Left ventricle myocardium inferior (tissue), 1 donor: ENCODE results near the gene FLT1. TPM values are rescaled to one million over a fixed set of nuclear protein-coding genes. Genes with fewer than 3 reads are reported as not detected.

Experiments
- DNase-seq: peaks from one replicate; pipeline ENCODE4 v3.0.0-alpha.2; 2020
- H3K27ac ChIP-seq: fragments of 200-600 bp; replicated peaks from 2 replicates; pipeline ENCODE4 v1.8.0; 2021
- H3K27me3 ChIP-seq: fragments of 200-600 bp; 2 replicates; pipeline ENCODE4 v1.8.0; 2021; ENCODE audit warnings: low read depth
- H3K36me3 ChIP-seq: fragments of 200-600 bp; 2 replicates; pipeline ENCODE4 v1.8.0; 2021
- H3K4me1 ChIP-seq: fragments of 200-600 bp; 2 replicates; pipeline ENCODE4 v1.8.0; 2021
- H3K4me3 ChIP-seq: fragments of 200-600 bp; 2 replicates; pipeline ENCODE4 v1.8.0; 2021; ENCODE audit warnings: mild to moderate bottlenecking, moderate library complexity
- H3K9me3 ChIP-seq: fragments of 200-600 bp; replicated peaks from 2 replicates; pipeline ENCODE4 v1.8.0; 2021
- intact Hi-C: fragments of 100-400 bp; cut with micrococcal nuclease; formaldehyde crosslinking; loops from one replicate; pipeline ENCODE4 v1.11.0; 2022
- total RNA-seq: library from RNA; stranded (reverse); fragmentation: NEBNext Ultra II Directional; extraction: Animal tissue kit (Norgen Biotek cat#: 25700); gene quantifications from one replicate; pipeline ENCODE4 v1.2.1, GENCODE V29; 2021
- TF ChIP-seq, protein P1 (sequence below): fragments of 200-600 bp; IDR thresholded peaks from 2 replicates; pipeline ENCODE4 v1.8.0; 2021; ENCODE audit warnings: antibody characterized with exemption, mild to moderate bottlenecking, borderline replicate concordance
- donor health status: DM: no; HTN: yes; CAD: no; lungs with severe emphysema.

FLT1 gene
- total RNA-seq, 1 donor from 2014 or later = 40.7 TPM

DNA sequence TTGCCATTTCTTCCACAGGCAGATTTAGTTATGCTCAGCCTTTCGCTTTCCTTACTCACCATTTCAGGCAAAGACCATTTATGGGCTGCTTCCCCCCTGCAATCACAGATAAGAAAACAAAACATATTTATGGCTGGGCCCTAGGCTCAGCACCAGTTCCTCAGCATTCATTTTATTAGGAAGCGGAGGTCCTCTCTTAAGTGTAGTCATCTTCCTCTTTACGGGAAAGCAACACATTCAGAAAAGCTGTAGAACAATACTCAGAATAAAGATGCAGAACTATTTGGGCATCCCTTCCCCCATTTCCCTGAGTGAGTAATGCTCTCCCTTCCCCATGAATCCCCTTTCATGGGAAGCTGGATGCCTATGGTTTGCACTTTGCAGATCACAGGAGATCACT, 27.9 kb downstream of the FLT1 start:
- H3K9me3 ChIP-seq = no peaks in the 10 kb centered on the region
- H3K27ac ChIP-seq = no peak overlapping the region
- intact Hi-C loops = no loop called here
- DNase-seq = no peak
- peaks cover 90% of the 10 kb centered on the region for H3K4me1 ChIP-seq
- no peaks in the 10 kb centered on the region for H3K27me3 ChIP-seq
- peaks cover 17% of the 10 kb centered on the region for H3K36me3 ChIP-seq
- TF ChIP-seq, protein P1, sequence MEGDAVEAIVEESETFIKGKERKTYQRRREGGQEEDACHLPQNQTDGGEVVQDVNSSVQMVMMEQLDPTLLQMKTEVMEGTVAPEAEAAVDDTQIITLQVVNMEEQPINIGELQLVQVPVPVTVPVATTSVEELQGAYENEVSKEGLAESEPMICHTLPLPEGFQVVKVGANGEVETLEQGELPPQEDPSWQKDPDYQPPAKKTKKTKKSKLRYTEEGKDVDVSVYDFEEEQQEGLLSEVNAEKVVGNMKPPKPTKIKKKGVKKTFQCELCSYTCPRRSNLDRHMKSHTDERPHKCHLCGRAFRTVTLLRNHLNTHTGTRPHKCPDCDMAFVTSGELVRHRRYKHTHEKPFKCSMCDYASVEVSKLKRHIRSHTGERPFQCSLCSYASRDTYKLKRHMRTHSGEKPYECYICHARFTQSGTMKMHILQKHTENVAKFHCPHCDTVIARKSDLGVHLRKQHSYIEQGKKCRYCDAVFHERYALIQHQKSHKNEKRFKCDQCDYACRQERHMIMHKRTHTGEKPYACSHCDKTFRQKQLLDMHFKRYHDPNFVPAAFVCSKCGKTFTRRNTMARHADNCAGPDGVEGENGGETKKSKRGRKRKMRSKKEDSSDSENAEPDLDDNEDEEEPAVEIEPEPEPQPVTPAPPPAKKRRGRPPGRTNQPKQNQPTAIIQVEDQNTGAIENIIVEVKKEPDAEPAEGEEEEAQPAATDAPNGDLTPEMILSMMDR = no peak
- H3K4me3 ChIP-seq = no peak overlapping the region

- intact Hi-C loops = no loop called here
- H3K27me3 ChIP-seq = no peaks in the 10 kb centered on the region
- DNase-seq = no peak
- peaks cover 21% of the 10 kb centered on the region for H3K36me3 ChIP-seq
- H3K9me3 ChIP-seq = no peaks in the 10 kb centered on the region
- TF ChIP-seq, protein P1 = no peak
- no peak overlapping the region for H3K27ac ChIP-seq
- H3K4me3 ChIP-seq = no peak overlapping the region
- peaks cover 81% of the 10 kb centered on the region for H3K4me1 ChIP-seq
These were observed 28.8 kb downstream of the FLT1 start for GRCh38 chr13:28466151-28466550.

DNA sequence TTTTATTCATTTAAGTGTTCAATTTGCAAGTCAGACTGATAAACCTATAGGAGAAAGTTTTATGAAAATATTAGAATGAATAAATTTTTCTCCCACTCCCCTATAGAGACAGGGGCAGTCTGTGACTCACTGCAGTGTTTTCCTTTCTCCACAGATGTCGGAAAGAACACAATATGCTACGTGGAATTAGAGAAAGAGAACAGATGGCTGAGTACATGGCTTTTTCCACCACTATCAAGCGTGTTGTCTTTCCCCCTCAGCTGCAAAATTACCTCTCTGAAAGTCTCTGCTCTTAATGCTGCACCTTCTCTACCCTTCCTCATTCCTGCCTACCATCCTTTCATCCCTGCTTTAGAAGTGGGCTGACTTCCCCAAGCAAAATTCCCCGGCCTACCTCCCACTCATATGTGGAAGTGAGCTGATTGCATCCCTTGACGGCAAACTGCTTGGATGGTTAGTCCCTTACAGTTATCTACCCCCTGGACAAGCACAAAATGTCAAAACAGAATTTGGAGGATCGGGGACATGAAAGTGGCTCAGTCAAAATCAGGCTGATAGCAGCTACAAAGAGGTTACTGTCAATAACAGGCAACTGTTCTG, 30.0 kb downstream of the FLT1 start:
- H3K9me3 ChIP-seq = no peaks in the 10 kb centered on the region
- H3K27me3 ChIP-seq = no peaks in the 10 kb centered on the region
- peaks cover 28% of the 10 kb centered on the region for H3K36me3 ChIP-seq
- DNase-seq = no peak
- TF ChIP-seq, protein P1 = no peak
- intact Hi-C loops = no loop called here
- peaks cover 69% of the 10 kb centered on the region for H3K4me1 ChIP-seq
- no peak overlapping the region for H3K4me3 ChIP-seq
- H3K27ac ChIP-seq = no peak overlapping the region

GRCh38 chr13:28463481-28463880, 31.4 kb downstream of the FLT1 start:
- Histone ChIP-seq H3K27me3 (no peaks in the 10 kb centered on the region), H3K4me1 (peaks cover 65% of the 10 kb centered on the region), H3K36me3 (peaks cover 32% of the 10 kb centered on the region), H3K4me3 (no peak overlapping the region), H3K9me3 (no peaks in the 10 kb centered on the region), H3K27ac (no peak overlapping the region)
- no peak for DNase-seq
- intact Hi-C loops = no loop called here
- TF ChIP-seq, protein P1 = no peak

- H3K4me3 ChIP-seq = no peak overlapping the region
- H3K4me1 ChIP-seq = peaks cover 62% of the 10 kb centered on the region
- TF ChIP-seq, protein P1 = no peak
- no peak for DNase-seq
- H3K9me3 ChIP-seq = no peaks in the 10 kb centered on the region
- intact Hi-C loops = no loop called here
- H3K27ac ChIP-seq = no peak overlapping the region
- peaks cover 21% of the 10 kb centered on the region for H3K36me3 ChIP-seq
- no peaks in the 10 kb centered on the region for H3K27me3 ChIP-seq
These were observed 35.0 kb downstream of the FLT1 start for GRCh38 chr13:28459911-28460310.

DNA sequence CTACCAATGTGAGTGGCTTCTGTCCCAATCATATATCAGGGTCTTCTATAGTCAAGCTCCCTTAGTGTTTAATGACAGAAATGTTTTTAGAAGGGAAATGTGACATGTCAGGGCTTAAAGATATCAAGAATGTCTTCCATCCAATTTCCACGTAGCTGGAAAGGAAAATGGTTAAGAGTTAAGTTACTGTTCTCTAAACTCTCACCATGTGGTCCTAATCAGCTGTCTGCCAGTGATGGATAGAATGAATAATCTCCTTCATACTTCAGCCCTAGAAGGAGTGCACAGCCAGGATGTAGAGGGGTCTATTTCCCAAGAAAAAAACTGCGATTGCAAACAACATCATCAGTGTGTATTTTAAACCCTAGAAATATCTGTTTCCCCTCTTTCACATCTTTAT, 36.3 kb downstream of the FLT1 start:
- Histone ChIP-seq H3K4me1 (peaks cover 53% of the 10 kb centered on the region), H3K27ac (no peak overlapping the region), H3K4me3 (no peak overlapping the region), H3K27me3 (no peaks in the 10 kb centered on the region), H3K9me3 (no peaks in the 10 kb centered on the region), H3K36me3 (peaks cover 21% of the 10 kb centered on the region)
- no peak for DNase-seq
- TF ChIP-seq, protein P1 = no peak
- intact Hi-C loops = no loop called here
